HL-60 (cell line): ENCODE measurements around the gene FOXF1.

Source experiments
- CTCF ChIP-seq: IDR thresholded peaks from one replicate; pipeline ENCODE4 v1.5.1; 2011; ENCODE audit warnings: low read length, control low read depth, inconsistent platforms; ENCODE audit not compliant: insufficient read depth
- POLR2AphosphoS5 ChIP-seq: IDR thresholded peaks from 2 replicates; pipeline ENCODE4 v1.6.1; 2012; ENCODE audit warnings: low read depth
- TF ChIP-seq, protein P1 (sequence below): IDR thresholded peaks from 2 replicates; pipeline ENCODE4 v1.6.1; 2012; ENCODE audit warnings: low read depth; ENCODE audit not compliant: insufficient replicate concordance

DNA sequence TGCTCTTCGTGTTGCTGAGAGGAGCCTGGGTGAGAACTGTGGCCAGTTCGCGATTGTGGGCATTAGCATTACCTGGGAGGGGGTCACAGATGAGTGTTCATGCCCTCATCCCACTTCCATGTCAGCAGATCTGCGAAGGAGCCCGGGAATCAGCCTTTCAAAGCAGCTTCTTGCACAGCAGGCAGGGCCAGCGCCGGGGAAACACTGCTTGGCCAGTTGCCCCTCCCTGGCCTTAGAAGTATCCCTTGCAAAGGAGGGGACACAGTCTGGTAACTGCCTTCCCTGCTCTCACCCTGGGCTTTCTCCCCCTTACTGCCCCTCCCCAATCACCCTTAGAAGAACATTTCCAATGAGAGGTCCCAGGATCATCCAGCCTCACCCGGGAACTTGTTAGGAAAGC, 42.8 kb upstream of the FOXF1 start:
- TF ChIP-seq, protein P1, sequence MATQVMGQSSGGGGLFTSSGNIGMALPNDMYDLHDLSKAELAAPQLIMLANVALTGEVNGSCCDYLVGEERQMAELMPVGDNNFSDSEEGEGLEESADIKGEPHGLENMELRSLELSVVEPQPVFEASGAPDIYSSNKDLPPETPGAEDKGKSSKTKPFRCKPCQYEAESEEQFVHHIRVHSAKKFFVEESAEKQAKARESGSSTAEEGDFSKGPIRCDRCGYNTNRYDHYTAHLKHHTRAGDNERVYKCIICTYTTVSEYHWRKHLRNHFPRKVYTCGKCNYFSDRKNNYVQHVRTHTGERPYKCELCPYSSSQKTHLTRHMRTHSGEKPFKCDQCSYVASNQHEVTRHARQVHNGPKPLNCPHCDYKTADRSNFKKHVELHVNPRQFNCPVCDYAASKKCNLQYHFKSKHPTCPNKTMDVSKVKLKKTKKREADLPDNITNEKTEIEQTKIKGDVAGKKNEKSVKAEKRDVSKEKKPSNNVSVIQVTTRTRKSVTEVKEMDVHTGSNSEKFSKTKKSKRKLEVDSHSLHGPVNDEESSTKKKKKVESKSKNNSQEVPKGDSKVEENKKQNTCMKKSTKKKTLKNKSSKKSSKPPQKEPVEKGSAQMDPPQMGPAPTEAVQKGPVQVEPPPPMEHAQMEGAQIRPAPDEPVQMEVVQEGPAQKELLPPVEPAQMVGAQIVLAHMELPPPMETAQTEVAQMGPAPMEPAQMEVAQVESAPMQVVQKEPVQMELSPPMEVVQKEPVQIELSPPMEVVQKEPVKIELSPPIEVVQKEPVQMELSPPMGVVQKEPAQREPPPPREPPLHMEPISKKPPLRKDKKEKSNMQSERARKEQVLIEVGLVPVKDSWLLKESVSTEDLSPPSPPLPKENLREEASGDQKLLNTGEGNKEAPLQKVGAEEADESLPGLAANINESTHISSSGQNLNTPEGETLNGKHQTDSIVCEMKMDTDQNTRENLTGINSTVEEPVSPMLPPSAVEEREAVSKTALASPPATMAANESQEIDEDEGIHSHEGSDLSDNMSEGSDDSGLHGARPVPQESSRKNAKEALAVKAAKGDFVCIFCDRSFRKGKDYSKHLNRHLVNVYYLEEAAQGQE = no peak
- no peak for TF ChIP-seq CTCF
- no peak for TF ChIP-seq POLR2AphosphoS5
